ENCODE measurements around the gene D2HGDH. TPM values are rescaled to one million over a fixed set of nuclear protein-coding genes. Genes with fewer than 3 reads are reported as not detected.
"Not testable (repeated sequence)": the region's sequence is repeated elsewhere in the genome, so short reads cannot be mapped to it uniquely, and the experiment has no call there.

D2HGDH gene
- polyA plus RNA-seq, 1 experiment: 16.1 TPM

DNA sequence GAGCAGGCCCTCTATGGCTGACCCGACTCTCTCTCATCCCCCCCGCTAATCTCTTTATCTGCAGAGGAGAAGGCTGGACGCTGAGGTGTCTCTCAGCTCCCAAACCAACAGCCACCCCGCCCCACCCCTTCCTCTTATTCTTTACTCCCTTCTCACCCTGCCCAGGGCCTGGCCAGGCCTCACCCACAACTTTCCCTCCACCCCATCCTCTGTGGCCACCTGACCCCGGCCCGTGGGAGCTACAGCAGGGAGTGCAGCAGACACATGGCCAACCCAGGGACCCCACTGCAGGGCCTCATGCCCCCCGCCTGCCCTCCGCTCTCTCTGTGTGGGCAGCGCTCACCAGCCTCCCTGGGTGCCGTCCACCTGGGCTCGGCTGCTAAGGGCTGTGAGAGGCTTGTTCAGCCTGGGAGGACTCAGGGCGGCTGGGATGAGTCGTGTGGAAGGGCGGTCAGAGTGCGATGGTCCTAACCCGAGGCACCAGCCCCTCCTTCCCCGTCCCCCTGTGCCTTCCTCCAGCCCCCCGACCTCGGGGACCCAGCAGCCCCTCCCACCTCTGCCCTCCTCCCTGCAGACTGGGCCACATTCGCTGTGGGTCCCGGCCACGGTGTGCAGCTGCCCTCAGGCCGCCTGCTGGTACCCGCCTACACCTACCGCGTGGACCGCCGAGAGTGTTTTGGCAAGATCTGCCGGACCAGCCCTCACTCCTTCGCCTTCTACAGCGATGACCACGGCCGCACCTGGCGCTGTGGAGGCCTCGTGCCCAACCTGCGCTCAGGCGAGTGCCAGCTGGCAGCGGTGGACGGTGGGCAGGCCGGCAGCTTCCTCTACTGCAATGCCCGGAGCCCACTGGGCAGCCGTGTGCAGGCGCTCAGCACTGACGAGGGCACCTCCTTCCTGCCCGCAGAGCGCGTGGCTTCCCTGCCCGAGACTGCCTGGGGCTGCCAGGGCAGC is 81.3 kb downstream of the D2HGDH start:
- Histone ChIP-seq H3K27me3 (ENCODE audit: control insufficient read depth, insufficient read depth, low read length) (no peaks in the 10 kb centered on the region; the same call in 1 of the 2 replicates), H3K4me3 (ENCODE audit: low read depth, low read length) (no peak overlapping the region), H3K36me3 (ENCODE audit: control insufficient read depth, insufficient read depth, low read length) (no peaks in the 10 kb centered on the region)
- ChIA-PET CTCF (no interaction called here), POLR2A (no interaction called here)
- DNase-seq (ENCODE audit: low read depth): no peak
- TF ChIP-seq, protein P1, sequence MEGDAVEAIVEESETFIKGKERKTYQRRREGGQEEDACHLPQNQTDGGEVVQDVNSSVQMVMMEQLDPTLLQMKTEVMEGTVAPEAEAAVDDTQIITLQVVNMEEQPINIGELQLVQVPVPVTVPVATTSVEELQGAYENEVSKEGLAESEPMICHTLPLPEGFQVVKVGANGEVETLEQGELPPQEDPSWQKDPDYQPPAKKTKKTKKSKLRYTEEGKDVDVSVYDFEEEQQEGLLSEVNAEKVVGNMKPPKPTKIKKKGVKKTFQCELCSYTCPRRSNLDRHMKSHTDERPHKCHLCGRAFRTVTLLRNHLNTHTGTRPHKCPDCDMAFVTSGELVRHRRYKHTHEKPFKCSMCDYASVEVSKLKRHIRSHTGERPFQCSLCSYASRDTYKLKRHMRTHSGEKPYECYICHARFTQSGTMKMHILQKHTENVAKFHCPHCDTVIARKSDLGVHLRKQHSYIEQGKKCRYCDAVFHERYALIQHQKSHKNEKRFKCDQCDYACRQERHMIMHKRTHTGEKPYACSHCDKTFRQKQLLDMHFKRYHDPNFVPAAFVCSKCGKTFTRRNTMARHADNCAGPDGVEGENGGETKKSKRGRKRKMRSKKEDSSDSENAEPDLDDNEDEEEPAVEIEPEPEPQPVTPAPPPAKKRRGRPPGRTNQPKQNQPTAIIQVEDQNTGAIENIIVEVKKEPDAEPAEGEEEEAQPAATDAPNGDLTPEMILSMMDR (IDR thresholded peaks at IDR 0.05; ENCODE audit: insufficient read depth, low read depth, low read length): no peak

DNA sequence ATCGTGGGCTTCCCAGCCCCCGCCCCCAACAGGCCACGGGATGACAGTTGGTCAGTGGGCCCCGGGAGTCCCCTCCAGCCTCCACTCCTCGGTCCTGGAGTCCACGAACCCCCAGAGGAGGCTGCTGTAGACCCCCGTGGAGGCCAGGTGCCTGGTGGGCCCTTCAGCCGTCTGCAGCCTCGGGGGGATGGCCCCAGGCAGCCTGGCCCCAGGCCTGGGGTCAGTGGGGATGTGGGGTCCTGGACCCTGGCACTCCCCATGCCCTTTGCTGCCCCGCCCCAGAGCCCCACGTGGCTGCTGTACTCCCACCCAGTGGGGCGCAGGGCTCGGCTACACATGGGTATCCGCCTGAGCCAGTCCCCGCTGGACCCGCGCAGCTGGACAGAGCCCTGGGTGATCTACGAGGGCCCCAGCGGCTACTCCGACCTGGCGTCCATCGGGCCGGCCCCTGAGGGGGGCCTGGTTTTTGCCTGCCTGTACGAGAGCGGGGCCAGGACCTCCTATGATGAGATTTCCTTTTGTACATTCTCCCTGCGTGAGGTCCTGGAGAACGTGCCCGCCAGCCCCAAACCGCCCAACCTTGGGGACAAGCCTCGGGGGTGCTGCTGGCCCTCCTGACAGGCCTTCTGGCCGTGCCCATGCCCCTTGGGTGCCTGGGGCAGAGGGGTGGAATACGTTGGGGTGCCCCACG is 82.1 kb downstream of the D2HGDH start:
- no peak for DNase-seq (ENCODE audit: low read depth)
- ChIA-PET POLR2A (no interaction called here), CTCF (no interaction called here)
- Histone ChIP-seq H3K4me3 (ENCODE audit: low read depth, low read length) (no peak overlapping the region), H3K27me3 (ENCODE audit: control insufficient read depth, insufficient read depth, low read length) (no peaks in the 10 kb centered on the region; the same call in 1 of the 2 replicates), H3K36me3 (ENCODE audit: control insufficient read depth, insufficient read depth, low read length) (no peaks in the 10 kb centered on the region)
- TF ChIP-seq, protein P1 (IDR thresholded peaks at IDR 0.05; ENCODE audit: insufficient read depth, low read depth, low read length): no peak

DNA sequence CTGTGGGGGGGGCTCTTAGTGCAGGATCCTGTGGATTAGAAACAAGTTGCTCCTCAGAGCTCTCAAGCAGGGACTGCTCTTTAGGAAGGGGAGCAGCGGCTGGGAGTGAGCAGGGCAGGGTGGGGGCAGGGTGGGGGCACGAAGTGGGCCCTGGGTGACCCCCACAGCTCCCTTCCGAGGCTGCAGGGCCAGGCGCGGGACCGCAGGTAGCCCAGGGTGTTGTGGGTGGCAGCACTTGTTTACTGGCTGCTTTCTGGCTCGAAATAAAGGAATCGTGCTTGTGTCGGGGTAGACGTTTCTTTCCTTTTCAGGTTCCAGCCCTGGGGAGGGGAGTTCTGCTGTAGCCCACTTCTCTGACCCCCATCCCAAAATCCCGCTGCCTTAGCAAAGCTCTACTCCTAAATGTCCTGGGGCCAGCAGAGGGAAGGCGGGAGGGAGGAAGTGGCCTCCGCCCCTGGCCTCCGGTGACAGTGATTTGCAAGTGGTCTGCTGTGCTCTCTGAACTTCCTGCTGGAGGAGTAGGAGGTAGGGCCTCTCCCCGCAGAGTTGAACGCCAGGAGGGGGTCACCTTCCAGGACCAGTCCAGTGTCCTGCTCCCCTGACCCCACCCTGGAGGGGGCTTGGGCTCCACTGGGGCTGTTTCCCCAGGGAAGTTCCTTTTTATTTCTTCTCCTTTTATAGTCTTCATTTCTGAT is 82.8 kb downstream of the D2HGDH start:
- H3K4me3 ChIP-seq (ENCODE audit: low read depth, low read length): no peak overlapping the region
- DNase-seq (ENCODE audit: low read depth): no peak
- CTCF ChIA-PET: no interaction called here
- no peaks in the 10 kb centered on the region; the same call in 1 of the 2 replicates for H3K27me3 ChIP-seq (ENCODE audit: control insufficient read depth, insufficient read depth, low read length)
- POLR2A ChIA-PET: no interaction called here
- no peaks in the 10 kb centered on the region for H3K36me3 ChIP-seq (ENCODE audit: control insufficient read depth, insufficient read depth, low read length)
- TF ChIP-seq, protein P1 (IDR thresholded peaks at IDR 0.05; ENCODE audit: insufficient read depth, low read depth, low read length): no peak

DNA sequence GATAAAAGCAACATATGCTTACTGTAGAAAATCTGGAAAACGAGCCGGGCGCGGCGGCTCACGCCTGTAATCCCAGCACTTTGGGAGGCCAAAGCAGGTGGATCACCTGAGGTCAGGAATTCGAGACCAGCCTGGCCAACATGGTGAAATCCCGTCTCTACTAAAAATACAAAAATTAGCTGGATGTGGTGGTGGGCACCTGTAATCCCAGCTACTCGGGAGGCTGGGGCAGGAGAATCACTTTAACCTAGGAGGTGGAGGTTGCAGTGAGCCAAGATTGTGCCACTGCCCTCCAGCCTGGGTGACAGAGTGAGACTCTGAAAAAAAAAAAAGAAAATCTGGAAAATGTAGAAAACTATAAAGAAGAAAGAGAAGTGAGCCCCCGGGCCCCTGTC is 83.4 kb downstream of the D2HGDH start:
- H3K27me3 ChIP-seq (ENCODE audit: control insufficient read depth, insufficient read depth, low read length); H3K36me3 ChIP-seq (ENCODE audit: control insufficient read depth, insufficient read depth, low read length); H3K4me3 ChIP-seq (ENCODE audit: low read depth, low read length); POLR2A ChIA-PET; DNase-seq (ENCODE audit: low read depth); CTCF ChIA-PET: not testable (repeated sequence)

Other genes with a start within 250 kb of the D2HGDH start
- 232 and 386 TPM in 2 replicates for gene STK25, start 226.0 kb upstream of the D2HGDH start, polyA plus RNA-seq (2011; rRNA removed)
- gene BOK, start 175.9 kb upstream of the D2HGDH start, polyA plus RNA-seq (2011; rRNA removed): 29.4 and 42.9 TPM in 2 replicates
- 33.8 and 50.4 TPM in 2 replicates for gene THAP4, start 97.5 kb upstream of the D2HGDH start, polyA plus RNA-seq (2011; rRNA removed)
- gene ATG4B, start 96.9 kb upstream of the D2HGDH start, polyA plus RNA-seq (2011; rRNA removed): 79.8 and 122 TPM in 2 replicates
- gene DTYMK, start 47.8 kb upstream of the D2HGDH start, polyA plus RNA-seq (2011; rRNA removed): 29.6 and 43.8 TPM in 2 replicates
- 24.2 and 27.0 TPM in 2 replicates for gene ING5, start 32.6 kb upstream of the D2HGDH start, polyA plus RNA-seq (2011; rRNA removed)
- gene GAL3ST2, start 42.2 kb downstream of the D2HGDH start, polyA plus RNA-seq (2011; rRNA removed): not detected in 2 replicates
- not detected in 2 replicates for gene NEU4, start 74.6 kb downstream of the D2HGDH start, polyA plus RNA-seq (2011; rRNA removed)
- not detected in 2 replicates for gene PDCD1, start 124.3 kb downstream of the D2HGDH start, polyA plus RNA-seq (2011; rRNA removed)
- gene RTP5, start 135.1 kb downstream of the D2HGDH start, polyA plus RNA-seq (2011; rRNA removed): not detected in 2 replicates

Measured in BJ (cell line).